CD4-positive, alpha-beta T cell treated with Interleukin-4 for 1 hour (primary cell): ENCODE data around the gene MKLN1.
"Not testable (repeated sequence)": the region's sequence is repeated elsewhere in the genome, so short reads cannot be mapped to it uniquely, and the experiment has no call there.

Experiments used
- DNase-seq, 2 donors: peaks; one replicate each; pipeline ENCODE4 v3.0.0-alpha.2; 2020 to 2022

The MKLN1 gene

GRCh38 chr7:131403322-131403721 lies 75.6 kb downstream of the MKLN1 start:
- DNase-seq = no peak

- DNase-seq = no peak
These were observed 76.7 kb downstream of the MKLN1 start for GRCh38 chr7:131404226-131404911.

- no peak for DNase-seq
These were observed 81.6 kb downstream of the MKLN1 start for GRCh38 chr7:131409129-131409766.

- DNase-seq = no peak
These were observed 84.4 kb downstream of the MKLN1 start for GRCh38 chr7:131412031-131412430.

GRCh38 chr7:131413711-131414110 lies 86.0 kb downstream of the MKLN1 start:
- DNase-seq = no peak

GRCh38 chr7:131424219-131424822 lies 96.6 kb downstream of the MKLN1 start:
- peak in 1 of 2 donors; percentile 63 for DNase-seq

GRCh38 chr7:131425992-131426391 lies 98.3 kb downstream of the MKLN1 start:
- no peak for DNase-seq

GRCh38 chr7:131430826-131431225 lies 103.2 kb downstream of the MKLN1 start:
- not testable (repeated sequence) for DNase-seq

- no peak for DNase-seq
These were observed 103.6 kb downstream of the MKLN1 start for GRCh38 chr7:131431289-131431688.

- no peak for DNase-seq
These were observed 104.1 kb downstream of the MKLN1 start for GRCh38 chr7:131431756-131432155.

GRCh38 chr7:131436384-131436783 lies 108.7 kb downstream of the MKLN1 start:
- no peak for DNase-seq

GRCh38 chr7:131438969-131439368 lies 111.3 kb downstream of the MKLN1 start:
- no peak for DNase-seq

GRCh38 chr7:131443496-131443895 lies 115.8 kb downstream of the MKLN1 start:
- DNase-seq = no peak

GRCh38 chr7:131444683-131445082 lies 117.0 kb downstream of the MKLN1 start:
- no peak for DNase-seq

- DNase-seq = no peak
These were observed 121.8 kb downstream of the MKLN1 start for GRCh38 chr7:131449373-131449902.

- DNase-seq = no peak
These were observed 126.8 kb downstream of the MKLN1 start for GRCh38 chr7:131454498-131454897.

- no peak for DNase-seq
These were observed 127.3 kb downstream of the MKLN1 start for GRCh38 chr7:131455001-131455400.

- DNase-seq = no peak
These were observed 127.9 kb downstream of the MKLN1 start for GRCh38 chr7:131455546-131455945.

- DNase-seq = no peak
These were observed 128.7 kb downstream of the MKLN1 start for GRCh38 chr7:131456338-131456737.

- DNase-seq = no peak
These were observed 131.6 kb downstream of the MKLN1 start for GRCh38 chr7:131459256-131459655.

- no peak for DNase-seq
These were observed 134.4 kb downstream of the MKLN1 start for GRCh38 chr7:131462059-131462458.

- not testable (repeated sequence) for DNase-seq
These were observed 135.0 kb downstream of the MKLN1 start for GRCh38 chr7:131462715-131463114.

- no peak for DNase-seq
These were observed 139.2 kb downstream of the MKLN1 start for GRCh38 chr7:131466735-131467365.

GRCh38 chr7:131467788-131468187 lies 140.1 kb downstream of the MKLN1 start:
- no peak for DNase-seq
